NCI-H2227 treated with DMSO at 0.1 percent for 48 hours (cell line): ENCODE data around the gene F7.
"Not testable (repeated sequence)": the region's sequence is repeated elsewhere in the genome, so short reads cannot be mapped to it uniquely, and the experiment has no call there.

Source experiments
- DNase-seq: peaks from one replicate; lab custom pipeline; 2025; lab: John Stamatoyannopoulos, UW

F7 gene

GRCh38 chr13:113105032-113105920 lies at the start of gene F7:
F7 (plus strand) TSS chr13:113105791; CDS start chr13:113105842, 51 bp downstream.
- DNase-seq: no peak

DNA sequence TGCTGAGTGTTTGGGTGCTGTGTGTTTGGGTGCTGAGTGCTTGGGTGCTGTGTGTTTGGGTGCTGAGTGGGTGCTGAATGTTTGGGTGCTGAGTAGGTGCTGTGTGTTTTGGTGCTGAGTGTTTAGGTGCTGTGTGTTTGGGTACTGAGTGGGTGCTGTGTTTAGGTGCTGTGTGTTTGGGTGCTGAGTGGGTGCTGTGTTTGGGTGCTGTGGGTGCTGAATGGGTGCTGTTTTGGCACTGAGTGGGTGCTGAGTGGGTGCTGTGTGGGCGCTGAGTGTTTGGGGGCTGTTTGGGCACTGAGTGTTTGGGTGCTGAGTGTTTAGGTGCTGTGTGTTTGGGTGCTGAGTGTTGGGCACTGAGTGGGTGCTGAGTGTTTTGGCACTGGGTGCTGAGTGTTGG lies 48.5 kb upstream of the F7 start:
- DNase-seq: no peak

DNA sequence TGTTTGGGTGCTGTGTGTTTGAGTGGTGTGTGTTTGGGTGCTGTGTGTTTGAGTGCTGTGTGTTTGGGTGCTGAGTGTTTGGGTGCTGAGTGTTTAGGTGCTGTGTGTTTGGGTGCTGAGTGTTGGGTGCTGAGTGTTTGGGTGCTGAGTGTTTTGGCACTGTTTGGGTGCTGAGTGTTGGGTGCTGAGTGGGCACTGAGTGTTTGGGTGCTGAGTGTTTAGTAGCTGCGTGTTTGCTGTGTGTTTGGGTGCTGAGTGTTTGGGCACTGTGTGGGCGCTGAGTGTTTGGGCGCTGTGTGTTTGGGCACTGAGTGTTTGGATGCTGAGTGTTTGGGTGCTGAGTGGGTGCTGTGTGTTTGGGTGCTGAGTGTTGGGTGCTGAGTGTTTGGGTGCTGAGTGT lies 48.0 kb upstream of the F7 start:
- not testable (repeated sequence) for DNase-seq

DNA sequence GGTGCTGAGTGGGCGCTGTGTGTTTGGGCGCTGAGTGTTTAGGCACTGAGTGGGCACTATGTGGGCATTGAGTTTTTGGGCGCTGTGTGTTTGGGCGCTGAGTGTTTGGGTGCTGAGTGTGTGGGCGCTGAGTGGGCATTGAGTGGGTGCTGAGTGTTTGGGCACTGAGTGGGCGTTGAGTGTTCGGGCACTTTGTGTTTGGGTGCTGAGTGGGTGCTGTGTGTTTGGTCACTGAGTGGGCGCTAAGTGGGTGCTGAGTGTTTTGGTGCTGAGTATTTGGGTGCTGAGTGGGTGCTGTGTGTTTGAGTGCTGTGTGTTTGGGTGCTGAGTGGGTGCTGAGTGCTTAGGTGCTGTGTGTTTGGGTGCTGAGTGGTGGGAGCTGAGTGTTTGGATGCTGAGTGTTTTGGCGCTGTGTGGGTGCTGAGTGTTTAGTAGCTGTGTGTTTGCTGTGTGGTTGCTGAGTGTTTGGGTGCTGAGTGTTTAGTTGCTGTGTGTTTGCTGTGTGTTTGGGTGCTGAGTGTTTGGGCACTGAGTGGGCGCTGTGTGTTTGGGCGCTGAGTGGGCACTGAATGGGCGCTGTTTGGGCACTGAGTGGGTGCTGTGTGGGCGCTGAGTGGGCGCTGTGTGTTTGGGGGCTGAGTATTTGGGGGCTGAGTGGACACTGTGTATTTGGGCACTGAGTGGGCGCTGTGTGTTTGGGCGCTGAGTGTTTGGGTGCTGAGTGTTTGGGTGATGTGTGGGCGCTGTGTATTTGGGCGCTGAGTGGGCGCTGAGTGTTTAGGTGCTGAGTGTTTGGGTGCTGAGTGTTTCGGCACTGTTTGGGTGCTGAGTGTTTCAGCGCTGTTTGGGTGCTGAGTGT lies 47.2 kb upstream of the F7 start:
- DNase-seq: no peak

DNA sequence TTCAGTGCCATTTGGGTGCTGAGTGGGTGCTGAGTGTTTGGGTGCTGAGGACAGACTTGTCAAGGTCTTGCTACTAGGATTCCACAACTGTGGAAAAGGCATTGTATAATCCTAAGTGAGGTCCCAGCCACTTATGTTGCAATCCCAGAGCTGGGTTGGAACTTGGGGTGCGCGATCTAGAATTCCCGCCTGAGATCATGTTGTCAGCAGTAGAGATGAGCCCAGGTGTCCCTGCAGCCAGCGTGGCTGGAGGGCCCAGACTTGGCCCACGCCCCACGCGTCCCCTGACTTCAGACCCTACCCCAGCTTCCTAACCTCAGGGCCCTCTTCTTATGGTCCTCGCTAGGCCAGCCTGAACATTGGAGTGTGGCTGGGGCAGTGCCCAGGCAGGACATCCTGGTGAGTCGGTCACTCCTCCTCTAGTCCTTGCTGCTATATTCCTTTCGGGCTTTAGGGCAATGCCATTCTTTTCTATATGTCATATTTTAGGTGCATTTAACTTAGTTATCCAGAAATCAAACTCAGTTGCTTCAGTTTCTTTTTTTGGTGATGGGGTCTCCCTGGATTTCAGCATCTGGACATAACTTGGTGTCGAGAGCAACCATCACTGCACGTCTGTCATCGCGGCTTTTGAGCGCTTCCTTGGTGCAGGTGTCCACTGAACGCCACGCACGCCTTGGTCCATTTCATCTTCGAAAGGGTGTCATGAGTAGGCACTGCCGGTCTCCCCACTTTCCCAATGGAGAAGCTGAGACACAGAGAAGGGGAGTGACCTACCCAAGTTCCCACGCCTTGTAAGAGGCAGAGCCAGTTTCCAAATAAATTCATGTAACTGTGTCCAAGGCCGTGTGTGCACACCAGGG lies 46.4 kb upstream of the F7 start:
- DNase-seq: no peak

- no peak for DNase-seq
Observed at GRCh38 chr13:113059891-113060290, 45.7 kb upstream of the F7 start.

- no peak for DNase-seq
Observed at GRCh38 chr13:113060557-113061270, 44.9 kb upstream of the F7 start.

DNA sequence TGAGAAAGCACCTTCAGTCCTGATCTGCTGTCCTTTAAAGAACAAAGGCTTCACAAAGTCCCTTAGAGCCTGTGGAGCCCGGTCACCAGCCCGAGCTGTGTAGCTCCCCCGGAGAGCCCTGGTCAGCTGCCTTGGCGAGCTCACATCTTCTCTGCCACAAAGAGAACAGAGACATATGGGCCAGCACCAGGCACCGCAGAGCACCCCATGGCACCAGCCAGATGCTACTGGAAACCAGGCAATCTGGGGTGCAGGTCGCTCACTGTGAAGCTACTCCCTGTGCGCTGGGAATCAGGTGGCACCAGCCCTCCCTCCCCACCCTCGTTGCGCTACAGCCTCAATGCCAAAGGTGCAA lies 44.3 kb upstream of the F7 start:
- DNase-seq: no peak

DNA sequence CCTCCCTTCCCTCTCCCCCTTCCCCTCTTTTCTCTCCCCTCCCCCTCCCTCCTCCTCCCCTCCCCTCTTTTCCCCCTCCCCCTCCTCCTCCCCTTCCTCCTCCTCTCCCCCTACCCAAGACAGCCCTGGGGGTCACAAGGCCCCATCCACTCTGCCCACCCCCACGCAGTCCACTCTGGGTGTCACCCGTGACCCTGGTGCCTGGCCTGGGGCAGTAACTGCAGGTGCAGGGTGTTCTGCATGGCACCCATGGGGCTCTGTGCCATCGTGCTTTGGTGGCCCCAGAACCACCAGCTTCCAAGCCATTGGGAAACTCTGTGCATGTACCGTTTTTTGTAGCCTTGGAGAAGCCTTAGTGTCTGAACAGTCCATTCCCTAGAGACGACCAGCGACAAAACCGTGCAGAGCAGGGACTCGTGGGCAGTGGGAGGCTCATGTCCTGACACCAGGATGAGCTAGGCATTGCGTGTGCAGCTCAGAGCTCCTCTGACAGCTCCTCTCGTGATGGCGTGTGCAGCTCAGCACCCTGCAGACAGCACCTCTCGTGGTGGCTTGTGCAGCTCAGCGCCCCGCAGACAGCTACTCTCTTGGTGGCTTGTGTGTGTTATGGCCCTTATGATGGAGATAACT lies 43.7 kb upstream of the F7 start:
- DNase-seq: no peak

DNA sequence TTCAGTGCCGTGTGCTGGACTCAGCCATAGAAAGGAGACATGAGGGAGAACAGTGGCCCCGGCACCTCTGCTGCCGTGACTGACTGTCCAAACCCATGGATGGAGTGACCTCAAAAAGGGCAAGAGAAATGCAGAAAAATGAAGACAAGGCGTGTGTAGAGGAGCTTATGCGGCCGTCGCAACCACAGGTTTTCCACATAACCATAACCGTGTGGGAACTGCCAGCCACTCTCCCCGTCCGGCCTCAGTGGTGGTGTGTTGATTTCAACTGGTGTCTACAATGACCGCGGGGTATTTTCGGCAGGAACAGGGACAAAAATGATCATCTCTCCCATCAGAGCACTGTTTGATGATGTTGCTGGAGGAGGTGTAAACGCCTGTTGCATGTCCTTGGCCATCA lies 42.9 kb upstream of the F7 start:
- DNase-seq: no peak

- DNase-seq: no peak
Observed at GRCh38 chr13:113063091-113063491, 42.5 kb upstream of the F7 start.

DNA sequence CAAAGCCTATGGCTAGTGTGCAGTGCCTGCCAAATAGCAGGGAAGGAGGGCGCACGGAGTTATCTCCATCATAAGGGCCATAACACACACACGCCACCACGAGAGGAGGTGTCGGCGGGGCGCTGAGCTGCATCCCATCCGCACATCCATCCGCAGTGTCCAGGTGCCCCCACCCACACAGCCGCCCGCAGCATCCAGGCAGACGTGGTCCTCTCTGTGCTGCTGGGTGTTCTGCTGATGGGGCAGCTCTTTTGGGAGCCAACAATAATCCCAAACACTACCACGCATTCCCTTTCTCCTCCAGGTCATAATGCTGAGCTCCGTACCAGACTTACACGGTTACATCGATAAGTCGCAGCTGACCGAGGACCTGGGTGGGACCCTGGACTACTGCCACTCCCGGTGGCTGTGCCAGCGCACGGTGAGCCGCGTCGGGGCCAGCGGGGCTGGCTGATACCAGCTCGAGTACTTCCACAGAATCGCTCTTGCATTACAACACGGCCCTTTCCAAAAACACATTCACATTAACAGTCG lies 41.5 kb upstream of the F7 start:
- DNase-seq: no peak

DNA sequence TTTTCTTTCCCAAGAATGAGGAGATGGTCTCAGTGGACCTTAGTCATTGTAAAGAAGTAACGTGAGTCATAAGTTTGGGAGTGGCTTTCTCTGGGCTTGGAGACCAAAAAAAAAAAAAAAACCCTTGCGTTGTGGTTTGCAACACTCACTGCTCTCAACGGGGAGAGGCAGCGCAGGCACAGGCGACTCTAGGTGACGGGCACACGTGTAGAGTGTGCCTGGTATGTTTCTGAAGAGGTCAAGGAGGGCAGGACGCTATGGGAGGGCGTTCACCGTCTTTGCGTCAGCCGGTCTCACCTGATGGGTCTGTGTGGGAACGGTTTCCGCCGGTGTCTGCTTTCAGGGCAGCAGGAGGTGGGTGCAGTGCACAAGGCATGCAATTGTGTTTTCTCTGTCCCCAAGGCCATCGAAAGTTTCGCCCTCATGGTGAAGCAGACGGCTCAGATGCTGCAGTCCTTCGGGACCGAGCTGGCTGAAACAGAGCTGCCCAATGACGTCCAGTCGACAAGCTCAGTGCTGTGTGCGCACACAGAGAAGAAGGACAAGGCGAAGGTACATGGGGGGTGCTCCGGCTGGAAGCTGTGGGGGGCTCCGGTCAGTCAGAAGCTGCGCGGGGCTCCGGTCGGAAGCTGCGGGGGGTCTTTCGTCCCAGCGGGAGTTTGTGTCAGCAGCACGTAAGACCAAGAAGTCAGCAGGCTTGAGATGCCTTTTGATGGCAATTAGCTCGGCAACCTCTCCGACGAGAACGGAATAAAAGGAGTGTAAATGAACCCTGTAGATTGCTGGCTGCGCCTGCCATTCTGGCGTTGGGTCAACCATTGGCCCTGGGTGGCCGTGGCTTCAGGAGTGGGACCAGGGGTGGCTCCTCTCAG lies 40.8 kb upstream of the F7 start:
- DNase-seq: no peak

GRCh38 chr13:113065406-113066141 lies 40.0 kb upstream of the F7 start:
- no peak for DNase-seq

GRCh38 chr13:113066142-113066455 lies 39.5 kb upstream of the F7 start:
- DNase-seq: no peak

DNA sequence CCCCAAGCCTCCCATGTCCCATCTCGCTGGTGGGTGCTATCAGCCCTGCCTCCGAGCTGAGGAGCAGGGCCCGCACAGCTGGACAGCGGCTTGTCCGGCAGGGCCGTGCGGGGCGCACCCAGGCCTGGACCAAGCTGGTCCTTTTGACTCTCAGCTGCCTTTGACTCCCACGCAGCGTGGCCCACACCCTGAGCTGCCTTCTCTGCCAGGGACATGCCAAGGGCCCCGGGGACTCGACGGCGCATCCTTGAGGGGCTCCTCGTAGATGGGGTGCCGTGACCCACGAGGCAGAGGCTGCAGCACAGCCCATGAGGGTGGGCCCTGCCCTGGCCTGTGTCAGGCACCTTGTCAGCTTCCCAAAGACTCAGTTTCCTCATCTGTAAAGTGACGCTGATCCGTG lies 38.8 kb upstream of the F7 start:
- DNase-seq: no peak

DNA sequence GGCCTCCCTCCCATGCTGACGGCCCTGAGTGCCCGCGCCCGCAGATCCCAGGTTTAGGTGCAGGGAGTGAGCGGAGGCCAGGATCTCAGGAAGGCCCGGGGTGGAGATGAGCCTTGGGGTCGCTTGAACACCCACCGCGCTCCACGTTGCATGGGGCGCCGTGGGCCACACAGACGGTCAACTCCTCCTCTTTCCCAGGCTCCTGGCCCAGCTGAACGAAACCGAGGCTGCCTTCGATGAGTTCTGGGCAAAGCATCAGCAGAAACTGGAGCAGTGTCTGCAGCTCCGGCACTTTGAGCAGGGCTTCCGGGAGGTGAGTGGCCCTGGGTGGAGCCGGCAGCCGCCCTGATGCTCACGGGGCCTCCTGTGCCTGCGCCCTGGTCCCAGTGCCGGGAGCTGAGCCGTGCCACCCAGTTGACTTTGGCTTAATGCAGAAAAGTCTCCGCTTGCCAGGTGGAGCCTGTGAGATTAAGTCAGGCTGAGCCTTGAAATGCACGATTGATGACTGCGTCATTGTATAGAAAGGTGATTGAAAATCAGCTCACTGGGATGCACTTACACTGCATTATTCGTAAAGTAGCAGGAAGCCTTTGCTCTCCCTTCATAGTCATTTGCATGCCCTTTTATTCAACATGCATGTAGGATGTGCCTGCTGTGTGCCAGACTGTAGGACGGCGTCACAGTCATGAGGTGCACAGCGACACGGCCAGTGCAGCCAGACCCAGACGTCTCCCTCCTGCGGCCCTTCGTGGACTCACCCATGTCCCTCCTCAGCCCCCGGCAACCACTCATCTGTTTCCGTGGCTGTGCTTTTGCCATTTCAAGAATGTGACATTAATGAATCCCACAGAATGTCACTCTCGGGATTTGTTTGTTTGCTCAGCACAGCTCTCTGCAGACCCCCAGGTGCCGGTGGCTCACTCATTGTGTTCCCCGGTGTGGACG lies 35.5 kb upstream of the F7 start:
- DNase-seq: no peak

DNA sequence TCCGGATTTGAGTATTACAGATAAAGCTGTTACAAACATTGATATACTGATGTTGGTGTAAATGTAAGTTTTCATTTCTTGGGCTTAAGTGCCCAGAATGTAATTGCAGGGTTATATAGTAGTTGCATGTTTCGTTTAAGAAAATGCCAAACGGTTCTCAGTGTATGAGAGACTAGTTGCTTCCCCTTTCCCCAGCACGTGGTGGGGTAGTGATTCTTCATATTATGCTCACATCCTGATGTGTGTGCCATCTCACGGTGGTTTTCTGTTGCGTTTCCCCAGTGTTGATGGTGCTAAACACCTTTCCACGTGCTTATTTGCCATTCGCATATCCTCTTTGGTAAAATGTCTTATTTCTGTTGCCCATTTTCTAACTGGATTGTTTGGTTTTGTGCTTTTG lies 34.7 kb upstream of the F7 start:
- no peak for DNase-seq
